GM12878 (cell line): ENCODE results near the gene ISM1. TPM values are rescaled to one million over a fixed set of nuclear protein-coding genes. Genes with fewer than 3 reads are reported as not detected.

Experiments used
- ATAC-seq: fragments of 200-7000 bp; cut with Tn5 transposase; 3 replicates; pipeline ENCODE4 v1.9.1; 2020; ENCODE audit warnings: mild to moderate bottlenecking, moderate library complexity
- BruUV-seq: library from RNA; stranded (reverse); fragments of 400-500 nt; replicated peaks from 2 replicates; lab custom pipeline; 2021; lab: Mats Ljungman, UMichigan
- CTCF ChIA-PET: fragments of 300-600 bp; sonication (Branson Sonifier 250); formaldehyde crosslinking; extraction: SDS; loops from one replicate; lab custom pipeline; 2021; ENCODE audit warnings: inconsistent platforms; lab: Yijun Ruan, JAX
- POLR2A ChIA-PET: fragments of 350-600 bp; formaldehyde crosslinking; extraction: SDS; loops from one replicate; lab custom pipeline; 2021; ENCODE audit warnings: inconsistent platforms; lab: Charles Lee
- RAD21 ChIA-PET: fragments of 300-600 bp; sonication (Branson Sonifier 250); formaldehyde crosslinking; loops from one replicate; lab custom pipeline; 2023; ENCODE audit warnings: antibody characterized with exemption; ENCODE audit not compliant: unreplicated experiment; lab: Charles Lee
- SMC1A ChIA-PET: fragments of 300-600 bp; sonication (Branson Sonifier 250); formaldehyde crosslinking; loops from one replicate; lab custom pipeline; 2023; ENCODE audit not compliant: unreplicated experiment, uncharacterized antibody; lab: Charles Lee
- DNase-seq: peaks from one replicate; pipeline ENCODE4 v3.0.0-alpha.2; 2011; ENCODE audit warnings: low read depth, low spot score
- FAIRE-seq: peaks from 3 replicates; lab custom pipeline; 2011; peaks lifted over from hg19 to GRCh38; lab: Jason Lieb, UNC
- H2AFZ ChIP-seq: 2 replicates; pipeline ENCODE4 v1.6.0; 2011; ENCODE audit warnings: low read depth, low read length, control low read depth; ENCODE audit not compliant: control insufficient read depth
- H3K27ac ChIP-seq: 2 replicates; pipeline ENCODE4 v1.5.1; 2011; ENCODE audit warnings: control low read depth; ENCODE audit not compliant: control insufficient read depth, insufficient read depth
- H3K27me3 ChIP-seq, 2 experiments: replicated peaks in 1 of 2; 2 replicates each; pipeline versions ENCODE4 v1.6.0 to v1.6.1; 2011; ENCODE audit warnings: low read length in 1 of 2; ENCODE audit not compliant: control insufficient read depth in 2 of 2, insufficient read depth in 2 of 2
- H3K36me3 ChIP-seq, 2 experiments: 2 replicates each; pipeline ENCODE4 v1.5.1; 2011; ENCODE audit warnings: low read length in 1 of 2; ENCODE audit not compliant: control insufficient read depth in 2 of 2, insufficient read depth in 2 of 2
- H3K4me1 ChIP-seq: 2 replicates; pipeline ENCODE4 v1.6.1; 2011; ENCODE audit warnings: mild to moderate bottlenecking, low read length, moderate library complexity, mixed read lengths; ENCODE audit not compliant: control insufficient read depth, insufficient read depth
- H3K4me2 ChIP-seq: 2 replicates; pipeline ENCODE4 v1.6.0; 2011; ENCODE audit warnings: control low read depth; ENCODE audit not compliant: control insufficient read depth, insufficient read depth
- H3K4me3 ChIP-seq: fragments of 200-600 bp; sonication (generic); 2 replicates; pipeline ENCODE4 v1.5.1; 2016
- H3K79me2 ChIP-seq: 2 replicates; pipeline ENCODE4 v1.6.0; 2011; ENCODE audit warnings: low read length; ENCODE audit not compliant: control insufficient read depth, insufficient read depth
- H3K9ac ChIP-seq: 2 replicates; pipeline ENCODE4 v1.8.0; 2011; ENCODE audit warnings: low read length, control low read depth, mixed read lengths; ENCODE audit not compliant: control insufficient read depth, insufficient read depth
- H3K9me3 ChIP-seq: replicated peaks from 3 replicates; pipeline ENCODE4 v1.5.1; 2011; ENCODE audit warnings: mild to moderate bottlenecking, low read length; ENCODE audit not compliant: control insufficient read depth, insufficient read depth
- H4K20me1 ChIP-seq: 2 replicates; pipeline ENCODE4 v1.6.0; 2011; ENCODE audit not compliant: control insufficient read depth, insufficient read depth
- CHD4 ChIP-seq: fragments of 200-600 bp; sonication (generic); IDR thresholded peaks from 2 replicates; pipeline ENCODE4 v1.6.1; 2016; ENCODE audit warnings: mild to moderate bottlenecking
- CREM ChIP-seq: IDR thresholded peaks from 2 replicates; pipeline ENCODE4 v1.6.1; 2014; ENCODE audit warnings: antibody characterized with exemption, low read depth
- FOS ChIP-seq: IDR thresholded peaks from 3 replicates; pipeline ENCODE4 v1.6.1; 2011; ENCODE audit warnings: borderline replicate concordance; ENCODE audit not compliant: insufficient read length; ENCODE audit errors: extremely low read depth
- FOXK2 ChIP-seq: fragments of 450-650 bp; IDR thresholded peaks from 2 replicates; pipeline ENCODE4 v1.6.1; 2017; ENCODE audit warnings: mild to moderate bottlenecking, moderate library complexity
- NFYB ChIP-seq: IDR thresholded peaks from 2 replicates; pipeline ENCODE4 v1.6.1; 2011; ENCODE audit warnings: low read depth, mild to moderate bottlenecking, low read length, improper control_type of control experiment, moderate library complexity; ENCODE audit not compliant: insufficient read depth
- PAX5 ChIP-seq: IDR thresholded peaks from 2 replicates; pipeline ENCODE4 v1.6.1; 2011; ENCODE audit warnings: low read depth, low read length, borderline replicate concordance
- SIX5 ChIP-seq: IDR thresholded peaks from 2 replicates; pipeline ENCODE4 v1.6.1; 2011; ENCODE audit warnings: mild to moderate bottlenecking, low read depth, low read length, moderate library complexity; ENCODE audit not compliant: severe bottlenecking
- SRF ChIP-seq, 2 experiments: IDR thresholded peaks; 2 replicates each; pipeline ENCODE4 v1.6.1; 2011; ENCODE audit warnings: low read depth in 2 of 2, low read length in 2 of 2, mild to moderate bottlenecking in 1 of 2, moderate library complexity in 1 of 2
- TARDBP ChIP-seq: IDR thresholded peaks from 2 replicates; pipeline ENCODE4 v1.6.1; 2016; ENCODE audit warnings: borderline replicate concordance
- ZNF274 ChIP-seq: IDR thresholded peaks from one replicate; pipeline ENCODE4 v1.8.0; 2011; ENCODE audit not compliant: insufficient read length, insufficient read depth
- WGBS: methylation state at CpG from one replicate; pipeline ENCODE4 v1.1.6; 2016; ENCODE audit warnings: low lambda C conversion rate; ENCODE audit not compliant: insufficient replicate concordance, insufficient coverage; ENCODE audit errors: missing lambda C conversion rate; 5-methylcytosine and 5-hydroxymethylcytosine counted together
- in situ Hi-C: fragments of 300-500 bp; cut with MboI; formaldehyde crosslinking; loops from 9 replicates; pipeline ENCODE4 v1.14.3; 2018; ENCODE audit warnings: mixed read lengths
- intact Hi-C: fragments of 100-400 bp; cut with micrococcal nuclease; formaldehyde crosslinking; loops from one replicate; pipeline ENCODE4 v1.14.2; 2022; ENCODE audit not compliant: unreplicated experiment
- polyA plus RNA-seq, 11 experiments: library from polyadenylated mRNA; depleted of rRNA in 4 of 11; unstranded in 6 of 11; stranded (reverse) in 5 of 11; fragments of >200 nt; fragmentation: Nextera tagmentation in 4 of 11; fragmentation: Illumina TruSeq in 1 of 11; extraction: Ambion mirVana in 4 of 11; extraction: Trizol in 1 of 11; gene quantifications; 1 replicate in 1 of 11; 2 replicates in 10 of 11; pipeline versions ENCODE4 v1.2.1 to v1.2.3, GENCODE V29; 2011 to 2016; ENCODE audit warnings: inconsistent platforms in 2 of 11, missing spikeins in 2 of 11, low read depth in 1 of 11
- total RNA-seq, 4 experiments: library from RNA; depleted of rRNA in 3 of 4; stranded (reverse); fragments of >200 nt in 3 of 4; fragmentation: Illumina TruSeq in 1 of 4; extraction: Trizol in 1 of 4; gene quantifications; 2 replicates each; pipeline versions ENCODE4 v1.2.1 to v1.2.3, GENCODE V29; 2013 to 2021
- TF ChIP-seq, protein P1 (sequence below): fragments of 450-650 bp; formaldehyde crosslinking; IDR thresholded peaks from 2 replicates; pipeline ENCODE4 v1.4.0; 2020; ENCODE audit warnings: mild to moderate bottlenecking, moderate library complexity
- TF ChIP-seq, protein P2 (sequence below): fragments of 150-350 bp; IDR thresholded peaks from 2 replicates; pipeline ENCODE4 v1.6.1; 2016; ENCODE audit warnings: low read depth, low read length

ISM1 gene
- total and polyA plus RNA-seq, 10 of the 15 experiments (the other 5 are each of a cell fraction or from before 2014, with no cell fraction given), result 0.01 to 0.03 TPM; not detected in 8

GRCh38 chr20:13271098-13271497, 50.0 kb downstream of the ISM1 start (continued):
- TF ChIP-seq SIX5, result no peak

DNA sequence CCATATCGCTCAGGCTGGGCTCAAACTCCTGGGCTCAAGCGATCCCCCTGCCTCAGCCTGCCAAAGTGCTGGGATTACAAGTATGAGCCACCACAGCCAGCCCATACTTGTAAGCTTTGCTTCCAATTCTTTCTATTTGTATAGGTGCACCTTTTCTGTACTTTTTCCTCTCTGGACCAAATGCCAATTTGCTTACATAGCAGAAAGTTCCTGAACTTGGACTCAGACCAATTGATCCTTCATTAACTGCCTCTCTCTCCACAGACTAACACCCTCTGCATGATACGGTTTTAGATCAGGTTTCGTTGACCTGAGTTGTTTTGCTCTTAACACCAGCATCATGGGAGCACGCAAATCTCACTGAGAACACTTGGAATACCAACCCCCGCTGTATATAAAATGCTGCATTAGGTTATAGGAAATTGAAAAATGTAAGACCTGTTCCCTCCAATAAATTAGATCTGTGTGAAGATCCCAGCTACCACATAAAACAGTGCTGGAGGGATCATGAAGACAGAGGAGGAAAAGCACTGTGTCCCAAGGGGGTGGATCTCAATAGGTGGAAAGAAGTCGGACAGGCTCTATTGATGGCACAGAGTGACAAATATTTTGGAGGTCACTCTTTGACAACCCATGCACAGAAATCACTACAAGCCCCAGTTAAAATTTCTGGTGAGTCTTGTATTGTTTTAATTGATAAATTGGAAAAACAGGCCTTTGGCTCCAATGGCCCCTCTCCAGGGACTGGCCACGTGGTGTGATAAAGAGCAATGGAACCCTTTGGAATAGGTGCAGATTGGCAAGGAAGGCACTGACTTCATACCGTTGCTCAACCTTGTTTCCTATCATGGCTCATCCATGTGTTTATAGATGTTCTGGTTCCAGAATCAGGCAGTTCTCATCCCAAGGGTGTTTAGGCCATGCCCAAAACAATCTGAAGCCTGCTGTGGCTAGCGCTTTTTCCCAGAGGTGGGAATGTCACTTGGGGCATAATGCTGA, 51.2 kb downstream of the ISM1 start:
- ATAC-seq, result no peak
- in situ Hi-C loops, result no loop called here
- H3K27me3 ChIP-seq, result 0 out of 4 replicates have a peak, but pooled peaks cover 0 to 1% of the 10 kb centered on the region in 2 experiments
- TF ChIP-seq, protein P1, sequence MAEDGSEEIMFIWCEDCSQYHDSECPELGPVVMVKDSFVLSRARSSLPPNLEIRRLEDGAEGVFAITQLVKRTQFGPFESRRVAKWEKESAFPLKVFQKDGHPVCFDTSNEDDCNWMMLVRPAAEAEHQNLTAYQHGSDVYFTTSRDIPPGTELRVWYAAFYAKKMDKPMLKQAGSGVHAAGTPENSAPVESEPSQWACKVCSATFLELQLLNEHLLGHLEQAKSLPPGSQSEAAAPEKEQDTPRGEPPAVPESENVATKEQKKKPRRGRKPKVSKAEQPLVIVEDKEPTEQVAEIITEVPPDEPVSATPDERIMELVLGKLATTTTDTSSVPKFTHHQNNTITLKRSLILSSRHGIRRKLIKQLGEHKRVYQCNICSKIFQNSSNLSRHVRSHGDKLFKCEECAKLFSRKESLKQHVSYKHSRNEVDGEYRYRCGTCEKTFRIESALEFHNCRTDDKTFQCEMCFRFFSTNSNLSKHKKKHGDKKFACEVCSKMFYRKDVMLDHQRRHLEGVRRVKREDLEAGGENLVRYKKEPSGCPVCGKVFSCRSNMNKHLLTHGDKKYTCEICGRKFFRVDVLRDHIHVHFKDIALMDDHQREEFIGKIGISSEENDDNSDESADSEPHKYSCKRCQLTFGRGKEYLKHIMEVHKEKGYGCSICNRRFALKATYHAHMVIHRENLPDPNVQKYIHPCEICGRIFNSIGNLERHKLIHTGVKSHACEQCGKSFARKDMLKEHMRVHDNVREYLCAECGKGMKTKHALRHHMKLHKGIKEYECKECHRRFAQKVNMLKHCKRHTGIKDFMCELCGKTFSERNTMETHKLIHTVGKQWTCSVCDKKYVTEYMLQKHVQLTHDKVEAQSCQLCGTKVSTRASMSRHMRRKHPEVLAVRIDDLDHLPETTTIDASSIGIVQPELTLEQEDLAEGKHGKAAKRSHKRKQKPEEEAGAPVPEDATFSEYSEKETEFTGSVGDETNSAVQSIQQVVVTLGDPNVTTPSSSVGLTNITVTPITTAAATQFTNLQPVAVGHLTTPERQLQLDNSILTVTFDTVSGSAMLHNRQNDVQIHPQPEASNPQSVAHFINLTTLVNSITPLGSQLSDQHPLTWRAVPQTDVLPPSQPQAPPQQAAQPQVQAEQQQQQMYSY (CRISPR knock-in tag), result no peak
- no peak for TF ChIP-seq CREM
- TF ChIP-seq ZNF274, result no peak
- TF ChIP-seq FOS, result no peak
- no peak for TF ChIP-seq SRF (IDR thresholded peaks at IDR 0.05; ENCODE audit: low read depth in 2 of 2, low read length in 2 of 2)
- TF ChIP-seq TARDBP, result no peak
- no peak for TF ChIP-seq PAX5
- TF ChIP-seq, protein P2, sequence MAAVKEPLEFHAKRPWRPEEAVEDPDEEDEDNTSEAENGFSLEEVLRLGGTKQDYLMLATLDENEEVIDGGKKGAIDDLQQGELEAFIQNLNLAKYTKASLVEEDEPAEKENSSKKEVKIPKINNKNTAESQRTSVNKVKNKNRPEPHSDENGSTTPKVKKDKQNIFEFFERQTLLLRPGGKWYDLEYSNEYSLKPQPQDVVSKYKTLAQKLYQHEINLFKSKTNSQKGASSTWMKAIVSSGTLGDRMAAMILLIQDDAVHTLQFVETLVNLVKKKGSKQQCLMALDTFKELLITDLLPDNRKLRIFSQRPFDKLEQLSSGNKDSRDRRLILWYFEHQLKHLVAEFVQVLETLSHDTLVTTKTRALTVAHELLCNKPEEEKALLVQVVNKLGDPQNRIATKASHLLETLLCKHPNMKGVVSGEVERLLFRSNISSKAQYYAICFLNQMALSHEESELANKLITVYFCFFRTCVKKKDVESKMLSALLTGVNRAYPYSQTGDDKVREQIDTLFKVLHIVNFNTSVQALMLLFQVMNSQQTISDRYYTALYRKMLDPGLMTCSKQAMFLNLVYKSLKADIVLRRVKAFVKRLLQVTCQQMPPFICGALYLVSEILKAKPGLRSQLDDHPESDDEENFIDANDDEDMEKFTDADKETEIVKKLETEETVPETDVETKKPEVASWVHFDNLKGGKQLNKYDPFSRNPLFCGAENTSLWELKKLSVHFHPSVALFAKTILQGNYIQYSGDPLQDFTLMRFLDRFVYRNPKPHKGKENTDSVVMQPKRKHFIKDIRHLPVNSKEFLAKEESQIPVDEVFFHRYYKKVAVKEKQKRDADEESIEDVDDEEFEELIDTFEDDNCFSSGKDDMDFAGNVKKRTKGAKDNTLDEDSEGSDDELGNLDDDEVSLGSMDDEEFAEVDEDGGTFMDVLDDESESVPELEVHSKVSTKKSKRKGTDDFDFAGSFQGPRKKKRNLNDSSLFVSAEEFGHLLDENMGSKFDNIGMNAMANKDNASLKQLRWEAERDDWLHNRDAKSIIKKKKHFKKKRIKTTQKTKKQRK, result no peak
- TF ChIP-seq NFYB, result no peak
- TF ChIP-seq CHD4, result no peak
- TF ChIP-seq FOXK2, result no peak

More for the DNA sequence above, 51.2 kb downstream of the ISM1 start:
- no peak overlapping the region for H3K27ac ChIP-seq
- no peaks in the 10 kb centered on the region for H3K9me3 ChIP-seq
- ChIA-PET CTCF (interaction anchor here (1.1 kb wide), 1 partner anchor 21 kb away, joined by 3 read pairs; no protein-coding TSS in a partner anchor), RAD21 (no interaction called here), POLR2A (interaction anchor here (1.4 kb wide), 1 partner anchor 14 kb away, joined by 3 read pairs; no protein-coding TSS in a partner anchor), SMC1A (interaction anchor here (0.9 to 1.5 kb wide), 2 partner anchors 8 to 30 kb away, joined by 3 read pairs; no protein-coding TSS in a partner anchor)
- H2AFZ ChIP-seq, result no peak overlapping the region
- H3K9ac ChIP-seq, result no peak overlapping the region
- FAIRE-seq (no peak), DNase-seq (no peak)
- no peaks in the 10 kb centered on the region for H4K20me1 ChIP-seq
- H3K4me1 ChIP-seq, result no peaks in the 10 kb centered on the region
- no TSS peak for BruUV-seq
- no peaks in the 10 kb centered on the region for H3K79me2 ChIP-seq
- intact Hi-C loops, result no loop called here
- no peaks in the 10 kb centered on the region for H3K36me3 ChIP-seq
- H3K4me3 ChIP-seq, result no peak overlapping the region
- 37% methylated on average over 10 of the region's 10 CpGs for WGBS
- no peak overlapping the region for H3K4me2 ChIP-seq
